ENCODE data around the gene CCL14.
"Not testable (repeated sequence)": the region's sequence is repeated elsewhere in the genome, so short reads cannot be mapped to it uniquely, and the experiment has no call there.

The CCL14 gene

DNA sequence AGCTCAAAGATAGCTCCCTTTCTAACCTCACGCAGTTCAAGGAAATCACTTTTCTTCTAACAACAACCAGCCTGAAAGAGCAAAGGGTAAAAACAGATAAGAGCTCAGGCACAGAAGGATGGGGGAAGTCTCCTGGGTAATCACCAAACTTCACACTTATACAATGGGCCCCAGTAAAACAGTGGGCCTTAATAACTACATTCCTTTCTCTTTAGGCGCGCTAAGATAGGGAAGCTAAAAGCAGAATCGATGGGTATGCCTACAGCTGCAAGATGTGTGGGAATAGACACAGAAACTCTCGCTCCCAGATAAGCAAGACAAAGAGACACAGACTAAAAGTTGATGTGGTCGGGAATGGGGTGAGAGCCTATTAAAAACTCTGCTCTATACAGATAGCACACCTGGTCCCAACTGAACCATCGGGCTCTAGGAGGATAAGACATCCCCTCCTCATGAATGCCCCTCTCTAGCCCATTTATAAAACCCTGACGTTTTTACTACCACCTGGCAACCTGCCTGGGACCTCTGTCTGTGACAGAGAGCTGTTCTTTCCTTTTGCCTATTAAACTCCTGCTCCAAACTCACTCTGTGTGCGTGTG lies 43.8 kb downstream of the CCL14 start:
- DNase-seq (ENCODE audit: low read depth): no peak

DNA sequence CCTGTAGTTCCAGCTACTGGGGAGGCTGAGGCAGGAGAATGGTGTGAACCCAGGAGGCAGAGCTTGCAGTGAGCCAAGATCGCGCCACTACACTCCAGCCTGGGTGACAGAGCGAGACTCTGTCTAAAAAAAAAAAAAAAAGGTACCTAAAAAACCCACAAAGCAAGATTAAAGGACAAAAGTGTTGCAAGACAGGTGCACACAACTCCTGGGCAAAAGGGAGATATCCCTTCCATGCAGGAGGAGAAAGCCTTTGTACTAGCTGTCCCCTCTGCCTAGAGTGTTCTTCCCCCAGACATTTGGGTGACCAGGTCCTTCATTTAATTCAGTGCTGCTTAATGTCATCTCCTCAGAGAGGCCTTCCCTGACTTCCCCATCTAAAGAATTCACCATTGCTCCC lies 48.0 kb downstream of the CCL14 start:
- not testable (repeated sequence) for DNase-seq (ENCODE audit: low read depth)

DNA sequence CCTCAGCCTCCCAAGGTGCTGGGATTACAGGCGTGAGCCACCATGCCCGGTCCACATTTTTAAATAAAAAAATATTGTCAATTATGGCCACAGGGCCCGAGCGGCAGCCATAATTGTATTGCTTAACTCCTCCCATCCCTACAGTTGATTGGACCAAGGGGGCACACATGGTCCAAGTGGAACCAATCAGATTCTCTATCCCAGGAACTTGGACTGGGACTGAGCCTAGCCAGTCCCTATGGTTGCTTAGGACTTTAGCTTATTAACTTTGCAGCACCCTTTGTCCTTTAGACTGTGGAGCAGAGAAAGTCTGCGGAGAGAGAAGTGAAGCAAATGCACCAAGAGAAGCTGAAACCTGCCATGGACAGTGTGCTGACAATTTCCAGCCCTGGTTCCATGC lies 50.5 kb downstream of the CCL14 start:
- no peak for DNase-seq (ENCODE audit: low read depth)

DNA sequence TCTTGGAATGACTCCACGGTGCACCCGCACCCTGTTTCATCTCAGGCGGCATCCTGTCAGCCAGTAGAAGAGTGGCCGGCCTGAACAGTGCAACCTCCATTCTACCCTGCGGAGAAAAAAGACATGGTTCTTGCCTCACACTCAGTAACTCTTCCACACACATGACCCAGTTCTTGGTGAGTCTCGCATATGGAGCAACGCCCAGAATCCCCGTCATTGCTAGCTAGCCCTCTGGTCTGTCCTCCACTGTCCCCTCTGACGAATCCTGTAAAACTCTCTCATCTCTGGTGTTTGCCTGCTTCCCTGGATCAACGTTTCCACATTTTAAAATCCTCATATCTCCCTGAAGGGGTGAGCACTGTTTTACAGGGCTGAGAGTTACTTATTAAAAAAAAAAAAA lies 51.8 kb downstream of the CCL14 start:
- DNase-seq (ENCODE audit: low read depth): no peak
